Stimulated activated CD4-positive, alpha-beta T cell treated with anti-CD3 and anti-CD28 coated beads, Interleukin-4, amount 100 ng/mL, for 4 hours (primary cell): ENCODE data around the gene RALGPS2.

Source experiments
- DNase-seq, 2 experiments: peaks; one replicate each; pipeline ENCODE4 v3.0.0-alpha.2; 2020

Gene RALGPS2

GRCh38 chr1:178724728-178725465 lies at the start of gene RALGPS2:
TSS of gene RALGPS2 (plus strand) at chr1:178725244. CDS start at chr1:178776765, 51,521 bp downstream.
- peak; percentile 68 to 69 for DNase-seq

- no peak for DNase-seq
Measured at GRCh38 chr1:178679237-178679636, 45.8 kb upstream of the RALGPS2 start.

GRCh38 chr1:178682429-178682828 lies 42.6 kb upstream of the RALGPS2 start:
- DNase-seq, result no peak

GRCh38 chr1:178682886-178683285 lies 42.2 kb upstream of the RALGPS2 start:
- no peak for DNase-seq

- no peak for DNase-seq
Measured at GRCh38 chr1:178683291-178683690, 41.8 kb upstream of the RALGPS2 start.

GRCh38 chr1:178684111-178684510 lies 40.9 kb upstream of the RALGPS2 start:
- DNase-seq, result no peak

- no peak for DNase-seq
Measured at GRCh38 chr1:178684542-178685000, 40.5 kb upstream of the RALGPS2 start.

- DNase-seq, result no peak
Measured at GRCh38 chr1:178686407-178686806, 38.6 kb upstream of the RALGPS2 start.

GRCh38 chr1:178688244-178688643 lies 36.8 kb upstream of the RALGPS2 start:
- DNase-seq, result no peak

GRCh38 chr1:178689769-178690168 lies 35.3 kb upstream of the RALGPS2 start:
- no peak for DNase-seq

GRCh38 chr1:178690496-178690895 lies 34.5 kb upstream of the RALGPS2 start:
- DNase-seq, result no peak

- no peak for DNase-seq
Measured at GRCh38 chr1:178692564-178693327, 32.3 kb upstream of the RALGPS2 start.

- no peak for DNase-seq
Measured at GRCh38 chr1:178693366-178693765, 31.7 kb upstream of the RALGPS2 start.

GRCh38 chr1:178694923-178695525 lies 30.0 kb upstream of the RALGPS2 start:
- no peak for DNase-seq

- DNase-seq, result no peak
Measured at GRCh38 chr1:178702146-178702545, 22.9 kb upstream of the RALGPS2 start.

- no peak for DNase-seq
Measured at GRCh38 chr1:178704833-178705232, 20.2 kb upstream of the RALGPS2 start.

GRCh38 chr1:178706432-178706831 lies 18.6 kb upstream of the RALGPS2 start:
- DNase-seq, result no peak

- DNase-seq, result no peak
Measured at GRCh38 chr1:178713259-178713658, 11.8 kb upstream of the RALGPS2 start.

- no peak for DNase-seq
Measured at GRCh38 chr1:178714453-178714852, 10.6 kb upstream of the RALGPS2 start.

- no peak for DNase-seq
Measured at GRCh38 chr1:178716111-178716510, 8.9 kb upstream of the RALGPS2 start.

- no peak for DNase-seq
Measured at GRCh38 chr1:178718520-178718919, 6.5 kb upstream of the RALGPS2 start.

GRCh38 chr1:178723546-178723945 lies 1.5 kb upstream of the RALGPS2 start:
- no peak for DNase-seq

GRCh38 chr1:178724376-178724727 lies 692 bp upstream of the RALGPS2 start:
- DNase-seq, result no peak
